OCI-LY1 (cell line): ENCODE data around the gene WAS.

Experiments used
- H2AFZ ChIP-seq: fragments of 200-600 bp; sonication (generic), shearing (Covaris generic); 2 replicates; pipeline ENCODE4 v1.6.0; 2014; ENCODE audit warnings: antibody characterized with exemption, mild to moderate bottlenecking, low read length
- H3F3A ChIP-seq: fragments of 200-600 bp; sonication (generic), shearing (Covaris generic); 2 replicates; pipeline ENCODE4 v1.6.0; 2014; ENCODE audit warnings: mild to moderate bottlenecking, antibody characterized with exemption, low read length, moderate library complexity; ENCODE audit not compliant: insufficient read depth
- H3K27ac ChIP-seq: fragments of 200-600 bp; sonication (generic); 2 replicates; pipeline ENCODE4 v1.5.1; 2014; ENCODE audit warnings: low read length, mixed run types, mild to moderate bottlenecking, low read depth; ENCODE audit not compliant: poor library complexity, severe bottlenecking
- H3K27me3 ChIP-seq: fragments of 200-600 bp; sonication (generic); 2 replicates; pipeline ENCODE4 v1.6.0; 2014; ENCODE audit warnings: antibody characterized with exemption, mild to moderate bottlenecking, low read length, moderate library complexity; ENCODE audit not compliant: insufficient read depth
- H3K36me3 ChIP-seq: fragments of 200-600 bp; sonication (generic); 2 replicates; pipeline ENCODE4 v1.6.1; 2014; ENCODE audit warnings: mild to moderate bottlenecking, antibody characterized with exemption, low read length, moderate library complexity, mixed read lengths; ENCODE audit not compliant: insufficient read depth
- H3K4me1 ChIP-seq: fragments of 200-600 bp; sonication (generic); 2 replicates; pipeline ENCODE4 v1.5.1; 2014; ENCODE audit warnings: mild to moderate bottlenecking, low read length, moderate library complexity; ENCODE audit not compliant: insufficient read depth, severe bottlenecking
- H3K4me2 ChIP-seq: fragments of 200-600 bp; sonication (generic), shearing (Covaris generic); 2 replicates; pipeline ENCODE4 v1.6.1; 2014; ENCODE audit warnings: low read length
- H3K4me3 ChIP-seq: fragments of 200-600 bp; sonication (generic); 2 replicates; pipeline ENCODE4 v1.5.1; 2014; ENCODE audit warnings: low read length, low read depth, mild to moderate bottlenecking, mixed read lengths; ENCODE audit not compliant: poor library complexity, severe bottlenecking
- H3K79me2 ChIP-seq: fragments of 200-600 bp; shearing (Covaris generic); 2 replicates; pipeline ENCODE4 v1.6.1; 2016; ENCODE audit warnings: mixed run types, low read length, mixed read lengths; ENCODE audit not compliant: insufficient read depth
- H3K9ac ChIP-seq: fragments of 200-600 bp; sonication (generic), shearing (Covaris generic); 2 replicates; pipeline ENCODE4 v1.6.1; 2014; ENCODE audit warnings: mild to moderate bottlenecking, low read length, mixed read lengths
- H3K9me2 ChIP-seq: fragments of 200-600 bp; sonication (generic), shearing (Covaris generic); 2 replicates; pipeline ENCODE4 v1.6.1; 2014; ENCODE audit warnings: low read depth, mild to moderate bottlenecking, low read length, mixed read lengths
- H3K9me3 ChIP-seq: fragments of 200-600 bp; shearing (Covaris generic); 2 replicates; pipeline ENCODE4 v1.6.1; 2014; ENCODE audit warnings: low read length, mixed read lengths
- H4K20me1 ChIP-seq: fragments of 200-600 bp; sonication (generic), shearing (Covaris generic); 2 replicates; pipeline ENCODE4 v1.6.0; 2016; ENCODE audit warnings: mild to moderate bottlenecking, low read length; ENCODE audit not compliant: insufficient read depth
- EZH2 ChIP-seq: fragments of 200-600 bp; sonication (generic), shearing (Covaris generic); IDR thresholded peaks from 2 replicates; pipeline ENCODE4 v1.8.0; 2017; ENCODE audit warnings: borderline replicate concordance, mixed run types, mild to moderate bottlenecking, antibody characterized with exemption, low read length, moderate library complexity, mixed read lengths
- TF ChIP-seq, protein P1 (sequence below): fragments of 200-600 bp; sonication (generic), shearing (Covaris generic); IDR thresholded peaks from 2 replicates; pipeline ENCODE4 v1.5.1; 2017; ENCODE audit warnings: mild to moderate bottlenecking, antibody characterized with exemption, low read length, moderate library complexity, mixed read lengths

WAS gene

DNA sequence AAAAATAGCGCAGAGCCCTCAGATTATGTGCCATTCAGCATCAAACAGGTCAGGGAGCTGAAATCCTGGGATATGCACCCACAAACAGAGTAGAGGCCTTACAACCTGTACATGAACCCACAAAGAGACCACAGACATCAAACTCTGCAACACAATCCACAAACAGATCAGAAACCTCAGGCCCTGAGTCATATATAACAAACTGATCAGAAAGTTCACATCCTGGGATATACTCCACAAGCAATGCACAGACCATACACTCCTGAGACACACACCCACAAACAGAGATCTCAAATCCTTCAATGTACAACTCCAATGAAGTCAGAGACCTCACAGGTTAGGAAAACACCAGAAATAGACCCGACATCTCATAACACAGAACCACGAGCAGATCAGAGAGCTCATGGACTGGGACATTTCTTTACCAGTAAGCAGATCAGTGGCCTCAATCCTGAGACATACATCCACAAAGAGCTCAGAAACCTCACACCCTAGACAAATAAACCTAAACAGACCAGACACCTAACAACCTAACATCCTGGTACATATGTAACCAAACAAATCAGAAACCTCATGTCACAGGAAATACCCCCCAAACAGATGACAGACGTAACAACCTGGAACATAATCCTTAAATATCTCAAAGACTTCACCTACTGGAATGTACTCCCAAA is 37.1 kb downstream of the WAS start:
- Histone ChIP-seq H3K4me1 (no peaks in the 10 kb centered on the region), H3F3A (no peaks in the 10 kb centered on the region), H3K27ac (no peak overlapping the region), H3K4me2 (no peak overlapping the region), H3K27me3 (no peaks in the 10 kb centered on the region), H3K9ac (no peak overlapping the region), H3K36me3 (no peaks in the 10 kb centered on the region), H3K4me3 (no peak overlapping the region), H2AFZ (no peak overlapping the region), H3K9me3 (no peaks in the 10 kb centered on the region), H3K79me2 (no peaks in the 10 kb centered on the region), H3K9me2 (no peaks in the 10 kb centered on the region), H4K20me1 (no peaks in the 10 kb centered on the region)
- TF ChIP-seq, protein P1, sequence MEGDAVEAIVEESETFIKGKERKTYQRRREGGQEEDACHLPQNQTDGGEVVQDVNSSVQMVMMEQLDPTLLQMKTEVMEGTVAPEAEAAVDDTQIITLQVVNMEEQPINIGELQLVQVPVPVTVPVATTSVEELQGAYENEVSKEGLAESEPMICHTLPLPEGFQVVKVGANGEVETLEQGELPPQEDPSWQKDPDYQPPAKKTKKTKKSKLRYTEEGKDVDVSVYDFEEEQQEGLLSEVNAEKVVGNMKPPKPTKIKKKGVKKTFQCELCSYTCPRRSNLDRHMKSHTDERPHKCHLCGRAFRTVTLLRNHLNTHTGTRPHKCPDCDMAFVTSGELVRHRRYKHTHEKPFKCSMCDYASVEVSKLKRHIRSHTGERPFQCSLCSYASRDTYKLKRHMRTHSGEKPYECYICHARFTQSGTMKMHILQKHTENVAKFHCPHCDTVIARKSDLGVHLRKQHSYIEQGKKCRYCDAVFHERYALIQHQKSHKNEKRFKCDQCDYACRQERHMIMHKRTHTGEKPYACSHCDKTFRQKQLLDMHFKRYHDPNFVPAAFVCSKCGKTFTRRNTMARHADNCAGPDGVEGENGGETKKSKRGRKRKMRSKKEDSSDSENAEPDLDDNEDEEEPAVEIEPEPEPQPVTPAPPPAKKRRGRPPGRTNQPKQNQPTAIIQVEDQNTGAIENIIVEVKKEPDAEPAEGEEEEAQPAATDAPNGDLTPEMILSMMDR = no peak

DNA sequence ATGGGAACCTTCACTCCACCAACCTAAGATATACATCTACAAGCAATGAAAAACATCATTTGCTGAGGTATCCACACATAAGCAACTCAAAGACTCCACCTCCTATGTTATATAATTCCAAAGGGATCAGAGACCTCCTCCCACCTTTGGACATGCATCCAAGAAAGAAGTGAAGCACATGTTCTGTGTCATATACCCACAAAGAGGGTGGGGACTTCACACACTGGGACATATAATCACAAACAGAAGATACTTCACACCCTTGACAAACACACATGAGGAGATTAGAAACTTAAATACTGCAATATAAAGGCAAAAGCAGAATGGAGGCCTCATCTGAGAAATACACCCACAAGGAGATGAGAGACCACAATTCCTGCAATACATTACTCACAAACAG is 38.3 kb downstream of the WAS start:
- no peak overlapping the region for H3K27ac ChIP-seq
- no peak overlapping the region for H3K9ac ChIP-seq
- no peak for TF ChIP-seq EZH2
- TF ChIP-seq, protein P1 = no peak
- no peaks in the 10 kb centered on the region for H3K27me3 ChIP-seq
- H3K36me3 ChIP-seq = no peaks in the 10 kb centered on the region; the same call in 1 of the 2 replicates
- H3K9me2 ChIP-seq = no peaks in the 10 kb centered on the region
- H3K79me2 ChIP-seq = no peaks in the 10 kb centered on the region
- no peaks in the 10 kb centered on the region for H4K20me1 ChIP-seq
- H3K4me1 ChIP-seq = no peaks in the 10 kb centered on the region
- H3K4me2 ChIP-seq = no peak overlapping the region
- no peak overlapping the region for H3K4me3 ChIP-seq
- H3F3A ChIP-seq = no peaks in the 10 kb centered on the region
- H3K9me3 ChIP-seq = no peaks in the 10 kb centered on the region
- no peak overlapping the region for H2AFZ ChIP-seq

DNA sequence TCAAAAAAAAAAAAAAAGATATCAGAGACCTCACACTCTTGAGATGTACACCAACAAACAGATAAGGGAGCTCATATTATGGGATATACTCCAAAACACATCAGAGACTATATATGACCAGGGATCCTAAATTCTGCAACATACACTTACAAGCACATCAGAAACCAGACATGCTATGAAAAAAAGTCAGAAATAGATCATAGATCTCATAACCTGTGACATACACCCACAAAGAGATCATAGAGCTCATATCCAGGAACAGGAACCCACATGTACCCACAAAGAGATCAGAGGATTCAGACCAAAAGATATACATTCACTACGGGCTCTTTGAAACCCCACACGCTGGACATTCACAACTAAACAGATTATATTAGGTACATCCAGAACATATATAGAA is 43.0 kb downstream of the WAS start:
- Histone ChIP-seq H3K79me2 (no peaks in the 10 kb centered on the region), H3K9ac (no peak overlapping the region), H3K27me3 (no peaks in the 10 kb centered on the region), H3K9me2 (no peaks in the 10 kb centered on the region), H4K20me1 (no peaks in the 10 kb centered on the region), H3K4me1 (no peaks in the 10 kb centered on the region), H3K4me2 (no peak overlapping the region), H3K27ac (no peak overlapping the region), H3K36me3 (no peaks in the 10 kb centered on the region; the same call in 1 of the 2 replicates), H3K9me3 (no peaks in the 10 kb centered on the region), H3F3A (no peaks in the 10 kb centered on the region), H3K4me3 (no peak overlapping the region), H2AFZ (no peak overlapping the region)
- no peak for TF ChIP-seq EZH2
- TF ChIP-seq, protein P1 = no peak
